Activated CD8-positive, alpha-beta T cell treated with anti-CD3 and anti-CD28 coated beads, Interleukin-2, amount 10 ng/mL, durations not matched to agents 7 days and 5 days (primary cell): Measurements from ENCODE around the gene AAGAB. TPM values are rescaled to one million over a fixed set of nuclear protein-coding genes. Genes with fewer than 3 reads are reported as not detected.
"Not testable (repeated sequence)": the region's sequence is repeated elsewhere in the genome, so short reads cannot be mapped to it uniquely, and the experiment has no call there.

ENCODE experiments used
- ATAC-seq: fragments of 150-1000 bp; cut with Tn5 transposase; one replicate; pipeline ENCODE4 v1.10.0; 2021; ENCODE audit warnings: moderate library complexity
- CTCF ChIA-PET: fragments of 350-600 bp; sonication (Branson Sonifier 250); formaldehyde crosslinking; loops from one replicate; lab custom pipeline; 2021; ENCODE audit warnings: antibody characterized with exemption; lab: Charles Lee
- POLR2A ChIA-PET: fragments of 350-600 bp; sonication (Branson Sonifier 250); formaldehyde crosslinking; loops from one replicate; lab custom pipeline; 2021; ENCODE audit warnings: antibody characterized with exemption; lab: Charles Lee
- DNase-seq: peaks from one replicate; pipeline ENCODE4 v3.0.0-alpha.2; 2020
- H3K27ac Mint-ChIP-seq: one replicate; pipeline ENCODE4 v1.8.0; 2021; ENCODE audit warnings: mild to moderate bottlenecking, mixed read lengths
- H3K27me3 Mint-ChIP-seq: one replicate; pipeline ENCODE4 v1.8.0; 2021; ENCODE audit warnings: low read depth, mixed read lengths
- H3K36me3 Mint-ChIP-seq: one replicate; pipeline ENCODE4 v1.8.0; 2021; ENCODE audit warnings: low read depth, mixed read lengths
- H3K4me1 Mint-ChIP-seq: one replicate; pipeline ENCODE4 v1.8.0; 2021; ENCODE audit warnings: low read depth, mixed read lengths
- H3K4me3 Mint-ChIP-seq: one replicate; pipeline ENCODE4 v1.8.0; 2021; ENCODE audit warnings: mild to moderate bottlenecking, mixed read lengths
- H3K9me3 Mint-ChIP-seq: one replicate; pipeline ENCODE4 v1.8.0; 2022; ENCODE audit warnings: mixed read lengths; ENCODE audit not compliant: insufficient read depth
- total RNA-seq, 2 experiments: library from RNA; stranded (reverse); gene quantifications; one replicate each; pipeline ENCODE4 v1.2.3, GENCODE V29; 2021

Gene AAGAB
- 10 to 100 TPM; 57.2 TPM for total RNA-seq

- DNase-seq: peak; percentile 98
- peaks cover 34% of the 10 kb centered on the region for H3K4me1 Mint-ChIP-seq
- CTCF ChIA-PET: interaction anchor here (1.1 to 3.0 kb wide), 3 partner anchors 14 to 352 kb away, joined by 3 to 17 read pairs (median 3); no protein-coding TSS in a partner anchor
- H3K36me3 Mint-ChIP-seq: peaks cover 10% of the 10 kb centered on the region
- H3K27me3 Mint-ChIP-seq: peaks cover 11% of the 10 kb centered on the region
- peak within 1 kb of the TSS; percentile 92 for H3K4me3 Mint-ChIP-seq
- no peaks in the 10 kb centered on the region for H3K9me3 Mint-ChIP-seq
- peak within 1 kb of the TSS; percentile 95 for H3K27ac Mint-ChIP-seq
- peak; percentile 97 for ATAC-seq
- POLR2A ChIA-PET: interaction anchor here (0.7 to 1.0 kb wide), 3 partner anchors 133 to 187 kb away, joined by 3 to 4 read pairs (median 4); no protein-coding TSS in a partner anchor
These were observed at the start of gene AAGAB, which contains the start of gene IQCH for GRCh38 chr15:67254238-67255175. Gene AAGAB (minus strand): TSS chr15:67254661. CDS start chr15:67254631, 30 bp downstream. Gene IQCH (plus strand): TSS chr15:67254786. CDS start chr15:67254897, 111 bp downstream.

GRCh38 chr15:67303490-67304363 is 49.3 kb upstream of the AAGAB start:
- no peak overlapping the region for H3K4me3 Mint-ChIP-seq
- no peaks in the 10 kb centered on the region for H3K9me3 Mint-ChIP-seq
- peaks cover 6% of the 10 kb centered on the region for H3K27me3 Mint-ChIP-seq
- DNase-seq (peak; percentile 45), ATAC-seq (peak; percentile 55)
- no peak overlapping the region for H3K27ac Mint-ChIP-seq
- H3K4me1 Mint-ChIP-seq: no peaks in the 10 kb centered on the region
- POLR2A ChIA-PET: no interaction called here
- H3K36me3 Mint-ChIP-seq: no peaks in the 10 kb centered on the region
- CTCF ChIA-PET: interaction anchor here (0.7 to 3.8 kb wide), 26 partner anchors 9 to 399 kb away, joined by 3 to 55 read pairs (median 3); no protein-coding TSS in a partner anchor

- no peak for ATAC-seq
- DNase-seq: no peak
- ChIA-PET CTCF (interaction anchor here (0.6 to 1.4 kb wide), 4 partner anchors 54 to 361 kb away, joined by 3 to 4 read pairs (median 3); no protein-coding TSS in a partner anchor), POLR2A (no interaction called here)
- H3K36me3 Mint-ChIP-seq: no peaks in the 10 kb centered on the region
- H3K4me1 Mint-ChIP-seq: no peaks in the 10 kb centered on the region
- H3K27ac Mint-ChIP-seq: no peak overlapping the region
- no peaks in the 10 kb centered on the region for H3K9me3 Mint-ChIP-seq
- peaks cover 8% of the 10 kb centered on the region for H3K27me3 Mint-ChIP-seq
- no peak overlapping the region for H3K4me3 Mint-ChIP-seq
These were observed 46.0 kb upstream of the AAGAB start for GRCh38 chr15:67300266-67301025.

GRCh38 chr15:67296684-67297083 is 42.2 kb upstream of the AAGAB start:
- H3K9me3 Mint-ChIP-seq: no peaks in the 10 kb centered on the region
- no peaks in the 10 kb centered on the region for H3K36me3 Mint-ChIP-seq
- H3K4me3 Mint-ChIP-seq: no peak overlapping the region
- POLR2A ChIA-PET: interaction anchor here (0.6 kb wide), 1 partner anchor 265 kb away, joined by 3 read pairs; no protein-coding TSS in a partner anchor
- DNase-seq (no peak), ATAC-seq (no peak)
- no peaks in the 10 kb centered on the region for H3K4me1 Mint-ChIP-seq
- CTCF ChIA-PET: interaction anchor here (2.1 kb wide), 1 partner anchor 350 kb away, joined by 5 read pairs; no protein-coding TSS in a partner anchor
- no peak overlapping the region for H3K27ac Mint-ChIP-seq
- peaks cover 14% of the 10 kb centered on the region for H3K27me3 Mint-ChIP-seq

- CTCF ChIA-PET: interaction anchor here (2.1 to 2.3 kb wide), 2 partner anchors 9 to 349 kb away, joined by 5 to 11 read pairs; no protein-coding TSS in a partner anchor
- POLR2A ChIA-PET: interaction anchor here (0.6 kb wide), 1 partner anchor 264 kb away, joined by 3 read pairs; no protein-coding TSS in a partner anchor
- Mint-ChIP-seq H3K27me3 (peaks cover 14% of the 10 kb centered on the region), H3K36me3 (no peaks in the 10 kb centered on the region), H3K27ac (no peak overlapping the region), H3K9me3 (no peaks in the 10 kb centered on the region), H3K4me3 (no peak overlapping the region), H3K4me1 (no peaks in the 10 kb centered on the region)
- no peak for ATAC-seq
- DNase-seq: no peak
These were observed 41.7 kb upstream of the AAGAB start for GRCh38 chr15:67296188-67296587.

- ChIA-PET POLR2A (no interaction called here), CTCF (interaction anchor here (2.4 kb wide), 1 partner anchor 14 kb away, joined by 9 read pairs; no protein-coding TSS in a partner anchor)
- ATAC-seq (no peak), DNase-seq (no peak)
- H3K9me3 Mint-ChIP-seq: peaks cover 3% of the 10 kb centered on the region
- H3K27me3 Mint-ChIP-seq: peaks cover 14% of the 10 kb centered on the region
- H3K4me1 Mint-ChIP-seq: no peaks in the 10 kb centered on the region
- H3K36me3 Mint-ChIP-seq: no peaks in the 10 kb centered on the region
- no peak overlapping the region for H3K27ac Mint-ChIP-seq
- no peak overlapping the region for H3K4me3 Mint-ChIP-seq
These were observed 35.9 kb upstream of the AAGAB start for GRCh38 chr15:67290319-67290718.

GRCh38 chr15:67286400-67286799 is 31.9 kb upstream of the AAGAB start:
- H3K27ac Mint-ChIP-seq, DNase-seq, H3K4me1 Mint-ChIP-seq, H3K4me3 Mint-ChIP-seq, ATAC-seq, CTCF ChIA-PET, H3K36me3 Mint-ChIP-seq, H3K9me3 Mint-ChIP-seq, POLR2A ChIA-PET: not testable (repeated sequence)
- H3K27me3 Mint-ChIP-seq: peaks cover 23% of the 10 kb centered on the region

- H3K36me3 Mint-ChIP-seq, POLR2A ChIA-PET, H3K9me3 Mint-ChIP-seq, H3K27ac Mint-ChIP-seq, CTCF ChIA-PET, H3K4me1 Mint-ChIP-seq, ATAC-seq, DNase-seq, H3K4me3 Mint-ChIP-seq: not testable (repeated sequence)
- peaks cover 28% of the 10 kb centered on the region for H3K27me3 Mint-ChIP-seq
These were observed 31.2 kb upstream of the AAGAB start for GRCh38 chr15:67285625-67286024.

- CTCF ChIA-PET: interaction anchor here (1.4 kb wide), 1 partner anchor 42 kb away, joined by 6 read pairs; no protein-coding TSS in a partner anchor
- Mint-ChIP-seq H3K27me3 (peaks cover 28% of the 10 kb centered on the region), H3K27ac (no peak overlapping the region), H3K4me1 (no peaks in the 10 kb centered on the region), H3K36me3 (no peaks in the 10 kb centered on the region), H3K9me3 (peaks cover 3% of the 10 kb centered on the region), H3K4me3 (no peak overlapping the region)
- DNase-seq (no peak), ATAC-seq (no peak)
- POLR2A ChIA-PET: no interaction called here
These were observed 27.3 kb upstream of the AAGAB start for GRCh38 chr15:67281714-67282113.

GRCh38 chr15:67280217-67280616 is 25.8 kb upstream of the AAGAB start:
- H3K27ac Mint-ChIP-seq: no peak overlapping the region
- ChIA-PET CTCF (interaction anchor here (1.2 kb wide), 1 partner anchor 30 kb away, joined by 3 read pairs; no protein-coding TSS in a partner anchor), POLR2A (interaction anchor here (0.6 kb wide), 2 partner anchors 40 to 333 kb away, joined by 3 to 4 read pairs; no protein-coding TSS in a partner anchor)
- ATAC-seq (no peak), DNase-seq (no peak)
- H3K9me3 Mint-ChIP-seq: no peaks in the 10 kb centered on the region
- H3K27me3 Mint-ChIP-seq: peaks cover 24% of the 10 kb centered on the region
- no peak overlapping the region for H3K4me3 Mint-ChIP-seq
- H3K36me3 Mint-ChIP-seq: no peaks in the 10 kb centered on the region
- no peaks in the 10 kb centered on the region for H3K4me1 Mint-ChIP-seq
